H1 (cell line): ENCODE results near the gene SV2B. TPM values are rescaled to one million over a fixed set of nuclear protein-coding genes. Genes with fewer than 3 reads are reported as not detected.

Experiments used
- CTCF ChIA-PET: fragments of 300-600 bp; sonication (Branson Sonifier 250); formaldehyde crosslinking; loops from one replicate; lab custom pipeline; 2021; ENCODE audit not compliant: partially characterized antibody; lab: Charles Lee
- POLR2A ChIA-PET: fragments of 300-600 bp; sonication (Branson Sonifier 250); formaldehyde crosslinking; loops from one replicate; lab custom pipeline; 2021; ENCODE audit warnings: inconsistent platforms; ENCODE audit not compliant: partially characterized antibody; lab: Charles Lee
- DNase-seq, 2 experiments: peaks; one replicate each; pipeline versions ENCODE4 v3.0.0 to v3.0.0-alpha.2; 2010 to 2022; ENCODE audit warnings: low spot score in 2 of 2, low read depth in 1 of 2, mixed read lengths in 1 of 2
- FAIRE-seq: peaks from 2 replicates; lab custom pipeline; 2011; peaks lifted over from hg19 to GRCh38; lab: Jason Lieb, UNC
- H2AFZ ChIP-seq: 2 replicates; pipeline ENCODE4 v1.8.1; 2012; ENCODE audit warnings: low read length, inconsistent platforms
- H2AK5ac ChIP-seq: 2 replicates; pipeline ENCODE4 v1.6.1; 2013; ENCODE audit warnings: low read depth, low read length
- H2BK120ac ChIP-seq: replicated peaks from 2 replicates; pipeline ENCODE3; 2013; ENCODE audit warnings: low read depth, low read length, inconsistent platforms
- H2BK12ac ChIP-seq: 2 replicates; pipeline ENCODE4 v1.6.1; 2013; ENCODE audit warnings: low read depth, low read length
- H2BK15ac ChIP-seq: 2 replicates; pipeline ENCODE4 v1.6.1; 2013; ENCODE audit warnings: low read length
- H2BK20ac ChIP-seq: 2 replicates; pipeline ENCODE4 v1.6.1; 2013; ENCODE audit warnings: low read length
- H2BK5ac ChIP-seq: 2 replicates; pipeline ENCODE4 v1.6.1; 2013; ENCODE audit warnings: low read depth, low read length
- H3K14ac ChIP-seq: 2 replicates; pipeline ENCODE4 v1.6.1; 2013; ENCODE audit warnings: inconsistent platforms; ENCODE audit not compliant: insufficient read length
- H3K18ac ChIP-seq: 2 replicates; pipeline ENCODE4 v1.6.1; 2013; ENCODE audit warnings: low read length; ENCODE audit errors: extremely low read depth
- H3K23ac ChIP-seq: 2 replicates; pipeline ENCODE4 v1.6.1; 2013; ENCODE audit warnings: inconsistent platforms; ENCODE audit not compliant: insufficient read length
- H3K23me2 ChIP-seq: 2 replicates; pipeline ENCODE4 v1.6.1; 2013; ENCODE audit warnings: low read depth, low read length
- H3K27ac ChIP-seq: 2 replicates; pipeline ENCODE4 v1.6.1; 2011; ENCODE audit warnings: low read depth, low read length, inconsistent platforms
- H3K27me3 ChIP-seq, 4 experiments: replicated peaks in 1 of 4; 1 replicate in 1 of 4; 2 replicates in 3 of 4; pipeline versions ENCODE4 v1.6.1 to v1.8.1; 2011 to 2013; ENCODE audit warnings: low read length in 3 of 4, mild to moderate bottlenecking in 3 of 4, inconsistent platforms in 2 of 4, mixed read lengths in 2 of 4, moderate library complexity in 1 of 4; ENCODE audit not compliant: control insufficient read depth in 3 of 4, insufficient read depth in 3 of 4; ENCODE audit errors: extremely low read depth in 1 of 4
- H3K36me3 ChIP-seq, 4 experiments: 2 replicates each; pipeline versions ENCODE4 v1.6.1 to v1.8.1; 2011 to 2013; ENCODE audit warnings: mild to moderate bottlenecking in 4 of 4, low read length in 3 of 4, moderate library complexity in 2 of 4, control low read depth in 1 of 4, inconsistent platforms in 1 of 4; ENCODE audit not compliant: insufficient read depth in 4 of 4, control insufficient read depth in 2 of 4
- H3K4ac ChIP-seq: replicated peaks from 2 replicates; pipeline ENCODE3; 2013; ENCODE audit warnings: low read length, low read depth, mixed read lengths, inconsistent platforms; ENCODE audit not compliant: insufficient read length
- H3K4me1 ChIP-seq, 4 experiments: replicated peaks in 1 of 4; 1 replicate in 1 of 4; 2 replicates in 3 of 4; pipeline versions ENCODE4 v1.6.1 to v1.8.1; 2011 to 2013; ENCODE audit warnings: low read length in 3 of 4, inconsistent platforms in 2 of 4, mixed read lengths in 1 of 4; ENCODE audit not compliant: insufficient read depth in 4 of 4, control insufficient read depth in 3 of 4
- H3K4me2 ChIP-seq, 2 experiments: 2 replicates each; pipeline versions ENCODE4 v1.6.1 to v1.8.1; 2011 to 2013; ENCODE audit warnings: low read depth in 2 of 2, low read length in 2 of 2, control low read depth in 1 of 2, inconsistent platforms in 1 of 2, mild to moderate bottlenecking in 1 of 2; ENCODE audit not compliant: insufficient read depth in 1 of 2
- H3K4me3 ChIP-seq, 4 experiments: fragments of 200-600, 300-600 bp in 1 of 4; sonication (generic), shearing (Covaris generic), sonication (Bioruptor Twin) in 1 of 4; 2 replicates each; pipeline versions ENCODE4 v1.5.1 to v1.8.1; 2011 to 2016; ENCODE audit warnings: low read length in 4 of 4, low read depth in 3 of 4, control low read depth in 2 of 4, inconsistent platforms in 2 of 4, mild to moderate bottlenecking in 2 of 4, mixed read lengths in 1 of 4, moderate library complexity in 1 of 4; ENCODE audit not compliant: insufficient read depth in 2 of 4; ENCODE audit errors: extremely low read depth in 1 of 4
- H3K56ac ChIP-seq: replicated peaks from 2 replicates; pipeline ENCODE3; 2013; ENCODE audit warnings: low read depth, mild to moderate bottlenecking, mixed read lengths, low read length, inconsistent platforms; ENCODE audit not compliant: insufficient read length
- H3K79me1 ChIP-seq: 2 replicates; pipeline ENCODE4 v1.6.1; 2013; ENCODE audit warnings: low read depth, low read length, control low read depth
- H3K79me2 ChIP-seq, 2 experiments: 2 replicates each; pipeline versions ENCODE4 v1.6.1 to v1.8.1; 2012 to 2013; ENCODE audit warnings: low read length in 2 of 2, mild to moderate bottlenecking in 2 of 2, inconsistent platforms in 1 of 2; ENCODE audit not compliant: insufficient read depth in 2 of 2, control insufficient read depth in 1 of 2
- H3K9ac ChIP-seq, 4 experiments: replicated peaks in 1 of 4; 1 replicate in 1 of 4; 2 replicates in 3 of 4; pipeline versions ENCODE4 v1.6.1 to v1.8.1; 2011 to 2013; ENCODE audit warnings: low read depth in 3 of 4, low read length in 3 of 4, control low read depth in 2 of 4, mild to moderate bottlenecking in 2 of 4, moderate library complexity in 2 of 4, inconsistent platforms in 1 of 4; ENCODE audit errors: extremely low read depth in 1 of 4
- H3K9me3 ChIP-seq, 2 experiments: 2 replicates each; pipeline versions ENCODE4 v1.6.1 to v1.8.1; 2012 to 2013; ENCODE audit warnings: mild to moderate bottlenecking in 2 of 2, moderate library complexity in 2 of 2, control low read depth in 1 of 2, inconsistent platforms in 1 of 2, low read depth in 1 of 2, low read length in 1 of 2, mixed read lengths in 1 of 2; ENCODE audit not compliant: insufficient read depth in 2 of 2
- H4K20me1 ChIP-seq, 2 experiments: replicated peaks in 1 of 2; 2 replicates each; pipeline versions ENCODE3 to v1.8.1; 2011 to 2013; ENCODE audit warnings: inconsistent platforms in 2 of 2, low read length in 2 of 2, mild to moderate bottlenecking in 1 of 2; ENCODE audit not compliant: insufficient read depth in 2 of 2, control insufficient read depth in 1 of 2
- H4K5ac ChIP-seq: 2 replicates; pipeline ENCODE4 v1.6.1; 2013; ENCODE audit warnings: low read length, low read depth, mixed read lengths, inconsistent platforms; ENCODE audit not compliant: insufficient read length
- H4K8ac ChIP-seq: 2 replicates; pipeline ENCODE4 v1.8.0; 2013; ENCODE audit warnings: mild to moderate bottlenecking, moderate library complexity, low read length, inconsistent platforms; ENCODE audit not compliant: insufficient read depth; ENCODE audit errors: extremely low read depth
- H4K91ac ChIP-seq: replicated peaks from 2 replicates; pipeline ENCODE3; 2013; ENCODE audit warnings: low read length, mixed read lengths, inconsistent platforms; ENCODE audit not compliant: insufficient read length
- RBBP5 ChIP-seq: IDR thresholded peaks from 2 replicates; pipeline ENCODE4 v1.7.1; 2012; ENCODE audit warnings: low read depth, mild to moderate bottlenecking, inconsistent platforms, low read length, moderate library complexity, borderline replicate concordance
- SIN3A ChIP-seq, 2 experiments: IDR thresholded peaks in 1 of 2; conservative IDR thresholded peaks in 1 of 2; 2 replicates each; pipeline ENCODE4 v1.6.1; 2011 to 2012; ENCODE audit warnings: low read length in 2 of 2, improper control_type of control experiment in 1 of 2, low read depth in 1 of 2, mild to moderate bottlenecking in 1 of 2
- SRF ChIP-seq: IDR thresholded peaks from 2 replicates; pipeline ENCODE4 v1.6.1; 2011; ENCODE audit warnings: mild to moderate bottlenecking, low read depth, low read length, moderate library complexity
- TBP ChIP-seq: IDR thresholded peaks from 2 replicates; pipeline ENCODE4 v1.6.1; 2011; ENCODE audit warnings: low read depth, low read length, improper control_type of control experiment
- YY1 ChIP-seq: IDR thresholded peaks from 2 replicates; pipeline ENCODE4 v1.6.1; 2011; ENCODE audit warnings: low read depth, mild to moderate bottlenecking, low read length
- WGBS, 2 experiments: shearing (Covaris generic) in 1 of 2; methylation state at CpG; one replicate each; pipeline versions ENCODE4 v1.1.6 to v1.1.7; 2013 to 2015; ENCODE audit warnings: low lambda C conversion rate in 2 of 2, mixed read lengths in 2 of 2, inconsistent platforms in 1 of 2, low coverage in 1 of 2, missing lambda C conversion rate in 1 of 2; ENCODE audit not compliant: insufficient replicate concordance in 2 of 2, insufficient coverage in 1 of 2, insufficient read length in 1 of 2; ENCODE audit errors: extremely low coverage in 1 of 2, missing lambda C conversion rate in 1 of 2; 5-methylcytosine and 5-hydroxymethylcytosine counted together
- polyA plus RNA-seq, 7 experiments: library from polyadenylated mRNA; depleted of rRNA in 3 of 7; stranded (reverse) in 5 of 7; unstranded in 2 of 7; fragments of >200 nt in 5 of 7; fragments of 200-250 nt in 2 of 7; gene quantifications; 1 replicate in 5 of 7; 2 replicates in 1 of 7; 4 replicates in 1 of 7; pipeline versions ENCODE4 v1.2.1 to v1.2.3, GENCODE V29; 2011 to 2013; ENCODE audit warnings: missing spikeins in 2 of 7, mixed read lengths in 2 of 7
- total RNA-seq: library from RNA; stranded (reverse); fragmentation: NEBNext Ultra II Directional; extraction: Animal tissue kit (Norgen Biotek cat#: 25700); gene quantifications from 2 replicates; pipeline ENCODE4 v1.2.1, GENCODE V29; 2021

SV2B gene
- total and polyA plus RNA-seq, 2 of the 8 experiments (the other 6 are each of a cell fraction or from before 2014, with no cell fraction given), result 0.09 to 0.20 TPM

DNA sequence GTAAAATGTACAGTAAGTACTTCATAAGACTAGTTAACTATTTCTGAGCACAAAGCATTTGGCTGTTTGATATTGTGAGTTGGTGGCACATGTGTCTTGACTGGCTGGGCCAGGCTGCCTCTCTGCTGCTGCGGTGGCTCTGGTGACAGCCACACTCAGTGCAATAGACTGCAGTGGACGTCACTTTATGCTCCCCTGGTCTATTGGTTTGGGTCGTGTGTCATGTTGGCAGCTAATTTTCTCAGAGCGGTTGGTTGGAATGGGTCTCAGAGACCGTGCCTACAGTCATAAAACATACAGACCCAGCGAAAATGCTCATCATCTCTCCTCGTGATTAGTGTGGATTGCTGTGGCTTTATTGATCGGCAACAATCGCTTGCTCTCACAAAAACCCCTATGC, 71.3 kb downstream of the SV2B start:
- WGBS, 2 experiments, result 88% methylated on average over 9 of the region's 9 CpGs; no CpG with 5 or more reads in 1 of the 2 experiments
- Histone ChIP-seq H2BK5ac (no peak overlapping the region), H3K18ac (no peak overlapping the region), H3K14ac (no peak overlapping the region), H4K5ac (no peak overlapping the region), H3K9me3 (peaks cover 0 to 4% of the 10 kb centered on the region in 2 experiments; a peak in 1 of 4 replicates), H3K27me3 (no peaks in the 10 kb centered on the region), H2AK5ac (no peak overlapping the region), H2AFZ (no peak overlapping the region), H4K91ac (no peak overlapping the region), H3K36me3 (no peaks in the 10 kb centered on the region), H4K20me1 (no peaks in the 10 kb centered on the region), H3K9ac (no peak overlapping the region), H3K27ac (no peak overlapping the region), H3K23me2 (no peaks in the 10 kb centered on the region), H3K79me1 (no peaks in the 10 kb centered on the region), H2BK20ac (no peak overlapping the region), H2BK15ac (no peak overlapping the region), H3K23ac (no peak overlapping the region), H4K8ac (no peak overlapping the region), H2BK120ac (no peak overlapping the region), H3K4ac (no peak overlapping the region), H3K4me1 (no peaks in the 10 kb centered on the region)
- POLR2A ChIA-PET, result interaction anchor here (0.6 kb wide), 1 partner anchor 1061 kb away, joined by 3 read pairs; no protein-coding TSS in a partner anchor
- no peak for FAIRE-seq
- no peak for DNase-seq
- CTCF ChIA-PET, result interaction anchor here (0.6 to 1.8 kb wide), 3 partner anchors 9 to 94 kb away, joined by 3 to 4 read pairs (median 4); no protein-coding TSS in a partner anchor
- TF ChIP-seq YY1 (no peak), SIN3A (conservative IDR thresholded peaks at IDR 0.05 in 1 of 2, IDR thresholded peaks at IDR 0.05 in 1 of 2; ENCODE audit: low read depth in 1 of 2, low read length in 2 of 2) (no peak), TBP (no peak), SRF (no peak), RBBP5 (no peak)
- TF ChIP-seq, all 59 proteins: peak for 0
- H3K79me2 ChIP-seq, result no peaks in the 10 kb centered on the region
- no peak overlapping the region for H3K4me2 ChIP-seq
- no peak overlapping the region for H3K56ac ChIP-seq
- H2BK12ac ChIP-seq, result no peak overlapping the region
- H3K4me3 ChIP-seq, result no peak overlapping the region
